Loucy (cell line): Measurements from ENCODE around the gene DGAT2.

ENCODE experiments used
- H2AFZ ChIP-seq: fragments of 200-600 bp; sonication (generic); 2 replicates; pipeline ENCODE4 v1.6.0; 2016; ENCODE audit warnings: antibody characterized with exemption, mild to moderate bottlenecking, low read length, moderate library complexity
- H3F3A ChIP-seq: fragments of 200-600 bp; 2 replicates; pipeline ENCODE4 v1.6.0; 2016; ENCODE audit warnings: antibody characterized with exemption, low read depth, mild to moderate bottlenecking
- H3K27me3 ChIP-seq: fragments of 200-600 bp; sonication (generic); 2 replicates; pipeline ENCODE4 v1.6.1; 2014; ENCODE audit warnings: low read length, mild to moderate bottlenecking; ENCODE audit not compliant: insufficient read depth, poor library complexity, severe bottlenecking
- H3K36me3 ChIP-seq: fragments of 200-600 bp; sonication (generic); 2 replicates; pipeline ENCODE4 v1.6.1; 2016; ENCODE audit warnings: low read length; ENCODE audit not compliant: insufficient read depth
- H3K4me1 ChIP-seq: fragments of 200-600 bp; sonication (generic); 2 replicates; pipeline ENCODE4 v1.5.1; 2014; ENCODE audit warnings: low read length, mild to moderate bottlenecking; ENCODE audit not compliant: insufficient read depth, poor library complexity, severe bottlenecking
- H3K4me2 ChIP-seq: fragments of 200-600 bp; sonication (generic); 2 replicates; pipeline ENCODE4 v1.6.0; 2014; ENCODE audit warnings: antibody characterized with exemption, low read length, low read depth, mild to moderate bottlenecking; ENCODE audit not compliant: poor library complexity, severe bottlenecking
- H3K4me3 ChIP-seq: fragments of 200-600 bp; sonication (generic); 2 replicates; pipeline ENCODE4 v1.5.1; 2014; ENCODE audit warnings: low read length, mild to moderate bottlenecking, mixed read lengths; ENCODE audit not compliant: poor library complexity, severe bottlenecking
- H3K79me2 ChIP-seq: fragments of 200-600 bp; sonication (generic); 2 replicates; pipeline ENCODE4 v1.6.1; 2014; ENCODE audit warnings: low read length; ENCODE audit not compliant: insufficient read depth
- H3K9ac ChIP-seq: fragments of 200-600 bp; sonication (generic); 2 replicates; pipeline ENCODE4 v1.6.0; 2014; ENCODE audit warnings: mild to moderate bottlenecking, low read depth, low read length, moderate library complexity; ENCODE audit not compliant: poor library complexity, severe bottlenecking
- H3K9me2 ChIP-seq: fragments of 200-600 bp; sonication (generic); replicated peaks from 2 replicates; pipeline ENCODE4 v1.6.1; 2016; ENCODE audit warnings: low read depth, low read length, mixed read lengths
- H3K9me3 ChIP-seq: fragments of 200-600 bp; sonication (generic); 2 replicates; pipeline ENCODE4 v1.6.1; 2014; ENCODE audit warnings: mild to moderate bottlenecking, antibody characterized with exemption, low read length, low read depth; ENCODE audit not compliant: insufficient read depth
- H4K20me1 ChIP-seq: fragments of 200-600 bp; sonication (generic); 2 replicates; pipeline ENCODE4 v1.6.0; 2014; ENCODE audit warnings: antibody characterized with exemption, low read length, mild to moderate bottlenecking; ENCODE audit not compliant: insufficient read depth, poor library complexity, severe bottlenecking
- CTCF ChIP-seq: fragments of 200-600 bp; sonication (generic); conservative IDR thresholded peaks from 2 replicates; pipeline ENCODE4 v1.5.1; 2014; ENCODE audit warnings: mild to moderate bottlenecking, antibody characterized with exemption, low read length
- EZH2phosphoT487 ChIP-seq: fragments of 200-600 bp; IDR thresholded peaks from 2 replicates; pipeline ENCODE4 v1.6.1; 2018; ENCODE audit warnings: antibody characterized with exemption, mild to moderate bottlenecking, moderate library complexity, borderline replicate concordance

DGAT2 gene

GRCh38 chr11:75823946-75824345 lies 55.4 kb downstream of the DGAT2 start:
- no peaks in the 10 kb centered on the region for H3K9me3 ChIP-seq
- H3K4me2 ChIP-seq = no peak overlapping the region
- no peak overlapping the region for H3K9ac ChIP-seq
- no peaks in the 10 kb centered on the region for H3K27me3 ChIP-seq
- H3K79me2 ChIP-seq = peaks cover 67% of the 10 kb centered on the region
- no peaks in the 10 kb centered on the region for H3F3A ChIP-seq
- no peak overlapping the region for H3K4me3 ChIP-seq
- H3K36me3 ChIP-seq = no peaks in the 10 kb centered on the region
- H3K9me2 ChIP-seq = no peaks in the 10 kb centered on the region
- H3K4me1 ChIP-seq = peaks cover 12% of the 10 kb centered on the region
- TF ChIP-seq EZH2phosphoT487 (no peak), CTCF (no peak)
- peaks cover 24% of the 10 kb centered on the region for H4K20me1 ChIP-seq
- H2AFZ ChIP-seq = no peak overlapping the region

- no peak overlapping the region for H3K4me3 ChIP-seq
- H3K27me3 ChIP-seq = no peaks in the 10 kb centered on the region
- H3K4me2 ChIP-seq = no peak overlapping the region
- H3K4me1 ChIP-seq = peaks cover 10% of the 10 kb centered on the region
- H3K9me3 ChIP-seq = no peaks in the 10 kb centered on the region
- no peak for TF ChIP-seq CTCF
- no peak for TF ChIP-seq EZH2phosphoT487
- no peaks in the 10 kb centered on the region for H3K36me3 ChIP-seq
- no peaks in the 10 kb centered on the region for H3K9me2 ChIP-seq
- H3F3A ChIP-seq = no peaks in the 10 kb centered on the region
- H4K20me1 ChIP-seq = peaks cover 13% of the 10 kb centered on the region
- peaks cover 66% of the 10 kb centered on the region for H3K79me2 ChIP-seq
- no peak overlapping the region for H2AFZ ChIP-seq
- H3K9ac ChIP-seq = no peak overlapping the region
Measured at GRCh38 chr11:75826461-75827230, 58.1 kb downstream of the DGAT2 start.

GRCh38 chr11:75827562-75827961 lies 59.0 kb downstream of the DGAT2 start:
- Histone ChIP-seq H3K4me1 (peaks cover 4% of the 10 kb centered on the region), H3K4me2 (no peak overlapping the region), H3K9ac (no peak overlapping the region), H4K20me1 (peaks cover 13% of the 10 kb centered on the region), H3K79me2 (peaks cover 67% of the 10 kb centered on the region), H2AFZ (no peak overlapping the region), H3F3A (no peaks in the 10 kb centered on the region), H3K9me3 (no peaks in the 10 kb centered on the region), H3K4me3 (no peak overlapping the region), H3K27me3 (no peaks in the 10 kb centered on the region), H3K9me2 (no peaks in the 10 kb centered on the region), H3K36me3 (no peaks in the 10 kb centered on the region)
- TF ChIP-seq CTCF = no peak
- no peak for TF ChIP-seq EZH2phosphoT487
